Testis (tissue), 3 donors: ENCODE results near the gene CCDC83. TPM values are rescaled to one million over a fixed set of nuclear protein-coding genes. Genes with fewer than 3 reads are reported as not detected.
A peak's percentile ranks its signal among the peaks of the same experiment; 100 is the strongest.
"Not testable (repeated sequence)": the region's sequence is repeated elsewhere in the genome, so short reads cannot be mapped to it uniquely, and the experiment has no call there.

Experiments used
- DNase-seq: peaks from one replicate; pipeline ENCODE4 v3.0.0-alpha.2; 2019
- H3K27ac ChIP-seq, 2 donors: fragments of 200-600 bp; sonication (generic); one replicate each; pipeline ENCODE4 v1.5.1; 2019
- H3K27me3 ChIP-seq: fragments of 200-600 bp; sonication (generic); one replicate; pipeline ENCODE4 v1.5.1; 2019
- H3K36me3 ChIP-seq: fragments of 200-600 bp; sonication (generic); one replicate; pipeline ENCODE4 v1.5.1; 2017; ENCODE audit warnings: low read depth; ENCODE audit errors: missing control alignments
- H3K4me1 ChIP-seq: fragments of 200-600 bp; sonication (generic); one replicate; pipeline ENCODE4 v1.5.1; 2019
- H3K4me3 ChIP-seq, 2 donors: fragments of 200-600 bp; sonication (generic); one replicate each; pipeline ENCODE4 v1.5.1; 2017 to 2019
- H3K9me3 ChIP-seq: fragments of 200-600 bp; sonication (generic); one replicate; pipeline ENCODE4 v1.5.1; 2017
- POLR2A ChIP-seq: fragments of 450-650 bp; IDR thresholded peaks from one replicate; pipeline ENCODE4 v1.6.1; 2017; ENCODE audit warnings: antibody characterized with exemption, mild to moderate bottlenecking, moderate library complexity
- WGBS, 2 donors: methylation state at CpG; one replicate each; pipeline ENCODE4 v1.1.5; 2018; 5-methylcytosine and 5-hydroxymethylcytosine counted together
- intact Hi-C: fragments of 100-400 bp; cut with DNase I; formaldehyde crosslinking; loops from one replicate; pipeline ENCODE4 v1.15.1; 2023; ENCODE audit warnings: low total_unique reads
- polyA plus RNA-seq: library from polyadenylated mRNA; stranded (reverse); fragments of 350-450 nt; fragmentation: Illumina TruSeq; extraction: RNeasy Lipid Tissue Mini Kit (QIAGEN cat#74804); gene quantifications from one replicate; pipeline ENCODE4 v1.2.3, GENCODE V29; 2014; ENCODE audit warnings: low read depth, low replicate concordance; ENCODE audit not compliant: insufficient read depth
- total RNA-seq, 2 donors: library from RNA; depleted of rRNA; stranded (reverse); fragments of >200 nt; gene quantifications; one replicate each; pipeline ENCODE4 v1.2.3, GENCODE V29; 2016
- TF ChIP-seq, protein P1 (sequence below), 3 experiments: fragments of 450-650 bp in 2 of 3; fragments of 200-600 bp in 1 of 3; sonication (generic) in 1 of 3; IDR thresholded peaks; one replicate each; pipeline ENCODE4 v1.5.1; 2016 to 2019; ENCODE audit warnings: antibody characterized with exemption in 3 of 3, mild to moderate bottlenecking in 2 of 3, moderate library complexity in 1 of 3

The CCDC83 gene
- total and polyA plus RNA-seq, 3 donors from 2014 or later, result 10.2 to 29.6 (median 22.6) TPM

- Histone ChIP-seq H3K4me1 (no peaks in the 10 kb centered on the region), H3K36me3 (no peaks in the 10 kb centered on the region), H3K27ac (no peak overlapping the region), H3K9me3 (no peaks in the 10 kb centered on the region), H3K4me3 (no peak overlapping the region), H3K27me3 (no peaks in the 10 kb centered on the region)
- no peak for DNase-seq
- TF ChIP-seq, protein P1, sequence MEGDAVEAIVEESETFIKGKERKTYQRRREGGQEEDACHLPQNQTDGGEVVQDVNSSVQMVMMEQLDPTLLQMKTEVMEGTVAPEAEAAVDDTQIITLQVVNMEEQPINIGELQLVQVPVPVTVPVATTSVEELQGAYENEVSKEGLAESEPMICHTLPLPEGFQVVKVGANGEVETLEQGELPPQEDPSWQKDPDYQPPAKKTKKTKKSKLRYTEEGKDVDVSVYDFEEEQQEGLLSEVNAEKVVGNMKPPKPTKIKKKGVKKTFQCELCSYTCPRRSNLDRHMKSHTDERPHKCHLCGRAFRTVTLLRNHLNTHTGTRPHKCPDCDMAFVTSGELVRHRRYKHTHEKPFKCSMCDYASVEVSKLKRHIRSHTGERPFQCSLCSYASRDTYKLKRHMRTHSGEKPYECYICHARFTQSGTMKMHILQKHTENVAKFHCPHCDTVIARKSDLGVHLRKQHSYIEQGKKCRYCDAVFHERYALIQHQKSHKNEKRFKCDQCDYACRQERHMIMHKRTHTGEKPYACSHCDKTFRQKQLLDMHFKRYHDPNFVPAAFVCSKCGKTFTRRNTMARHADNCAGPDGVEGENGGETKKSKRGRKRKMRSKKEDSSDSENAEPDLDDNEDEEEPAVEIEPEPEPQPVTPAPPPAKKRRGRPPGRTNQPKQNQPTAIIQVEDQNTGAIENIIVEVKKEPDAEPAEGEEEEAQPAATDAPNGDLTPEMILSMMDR (IDR thresholded peaks at IDR 0.05), result no peak
- TF ChIP-seq POLR2A, result no peak
- intact Hi-C loops, result no loop called here
- WGBS, 2 donors, result 89 to 95% methylated on average over 2 of the region's 2 CpGs
Observed at GRCh38 chr11:85848556-85848955, 6.6 kb upstream of the CCDC83 start.

DNA sequence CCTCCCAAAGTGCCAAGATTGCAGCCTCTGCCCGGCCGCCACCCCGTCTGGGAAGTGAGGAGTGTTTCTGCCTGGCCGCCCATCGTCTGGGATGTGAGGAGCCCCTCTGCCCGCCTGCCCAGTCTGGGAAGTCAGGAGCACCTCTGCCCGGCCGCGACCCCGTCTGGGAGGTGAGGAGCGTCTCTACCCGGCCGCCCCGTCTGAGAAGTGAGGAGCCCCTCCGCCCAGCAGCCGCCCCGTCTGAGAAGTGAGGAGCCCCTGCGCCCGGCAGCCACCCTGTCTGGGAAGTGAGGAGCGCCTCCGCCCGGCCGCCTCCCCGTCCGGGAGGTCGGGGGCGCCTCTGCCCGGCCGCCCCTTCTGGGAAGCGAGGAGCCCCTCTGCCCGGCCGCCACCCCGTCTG is 2.4 kb upstream of the CCDC83 start:
- WGBS, 2 donors, result 84 to 98% methylated on average over 11 to 33 of the region's 33 CpGs
- intact Hi-C loops, H3K36me3 ChIP-seq, H3K9me3 ChIP-seq, DNase-seq, H3K27me3 ChIP-seq, H3K4me1 ChIP-seq, H3K4me3 ChIP-seq, H3K27ac ChIP-seq: not testable (repeated sequence)

DNA sequence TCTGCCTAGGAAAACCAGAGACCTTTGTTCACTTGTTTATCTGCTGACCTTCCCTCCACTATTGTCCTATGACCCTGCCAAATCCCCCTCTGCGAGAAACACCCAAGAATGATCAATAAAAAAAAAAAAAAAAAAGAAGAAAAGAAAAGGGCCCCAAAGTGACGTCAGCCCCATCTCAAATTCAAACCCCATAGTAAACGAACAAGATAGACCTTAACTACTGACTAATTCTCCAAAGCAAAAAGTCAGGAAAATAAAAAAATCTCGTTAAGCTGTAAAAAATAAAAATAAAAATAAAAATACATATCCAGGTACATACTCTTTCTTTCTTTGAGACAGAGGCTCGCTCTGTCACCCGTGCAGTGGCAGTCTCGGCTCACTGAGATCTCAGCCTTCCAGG is 1.6 kb upstream of the CCDC83 start:
- H3K27ac ChIP-seq, H3K4me3 ChIP-seq, H3K4me1 ChIP-seq, H3K27me3 ChIP-seq, intact Hi-C loops, DNase-seq, H3K36me3 ChIP-seq, H3K9me3 ChIP-seq: not testable (repeated sequence)
- WGBS, 2 donors, result 84 to 90% methylated on average over 7 of the region's 7 CpGs

DNA sequence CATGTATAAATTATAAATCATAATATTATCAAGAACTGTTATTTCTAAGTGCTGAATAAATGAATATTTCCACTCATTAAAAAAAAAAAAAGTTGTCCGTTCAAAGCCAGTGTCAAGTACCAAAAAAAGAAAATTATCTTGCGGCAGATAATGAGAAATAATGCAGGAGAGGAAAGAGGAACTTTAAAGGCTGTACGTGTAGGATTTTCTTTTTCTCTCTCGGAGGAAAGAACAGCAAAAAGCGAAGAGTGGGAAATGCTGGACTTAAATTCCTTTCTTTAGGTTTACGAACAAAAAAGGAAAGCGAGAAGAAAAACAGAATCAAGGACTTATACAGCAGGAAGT is 999 bp upstream of the CCDC83 start:
- intact Hi-C loops, result no loop called here
- H3K4me1 ChIP-seq, result no peaks in the 10 kb centered on the region
- TF ChIP-seq, protein P1 (IDR thresholded peaks at IDR 0.05), result no peak
- no peak for TF ChIP-seq POLR2A
- no peaks in the 10 kb centered on the region for H3K27me3 ChIP-seq
- no peak for DNase-seq
- H3K4me3 ChIP-seq, result peak overlapping the region; percentile 61 to 65
- H3K27ac ChIP-seq, result peak overlapping the region; percentile 70 to 89
- 5 to 19% methylated on average over 7 of the region's 7 CpGs for WGBS, 2 donors
- H3K9me3 ChIP-seq, result no peaks in the 10 kb centered on the region
- no peaks in the 10 kb centered on the region for H3K36me3 ChIP-seq

GRCh38 chr11:85854557-85855340 is 434 bp upstream of the CCDC83 start:
- TF ChIP-seq POLR2A, result no peak
- TF ChIP-seq, protein P1 (IDR thresholded peaks at IDR 0.05), result peak; percentile 80 to 97 (median 90)
- Histone ChIP-seq H3K36me3 (no peaks in the 10 kb centered on the region), H3K9me3 (no peaks in the 10 kb centered on the region), H3K4me1 (no peaks in the 10 kb centered on the region), H3K27me3 (no peaks in the 10 kb centered on the region), H3K4me3 (peak overlapping the region; percentile 61 to 65), H3K27ac (peak overlapping the region; percentile 70 to 89)
- intact Hi-C loops, result no loop called here
- 0 to 1% methylated on average over 17 to 62 of the region's 62 CpGs for WGBS, 2 donors
- peak; percentile 92 for DNase-seq

GRCh38 chr11:85857098-85857497 is 1.9 kb downstream of the CCDC83 start:
- 93 to 96% methylated on average over 9 to 10 of the region's 10 CpGs for WGBS, 2 donors
- no peak for TF ChIP-seq POLR2A
- TF ChIP-seq, protein P1 (IDR thresholded peaks at IDR 0.05), result no peak
- H3K4me1 ChIP-seq, result no peaks in the 10 kb centered on the region
- intact Hi-C loops, result no loop called here
- H3K27me3 ChIP-seq, result no peaks in the 10 kb centered on the region
- no peaks in the 10 kb centered on the region for H3K9me3 ChIP-seq
- DNase-seq, result no peak
- H3K27ac ChIP-seq, result no peak overlapping the region
- H3K4me3 ChIP-seq, result no peak overlapping the region
- no peaks in the 10 kb centered on the region for H3K36me3 ChIP-seq

- H3K9me3 ChIP-seq, DNase-seq, H3K4me3 ChIP-seq, H3K4me1 ChIP-seq, H3K27me3 ChIP-seq, H3K27ac ChIP-seq, H3K36me3 ChIP-seq, intact Hi-C loops: not testable (repeated sequence)
Observed at GRCh38 chr11:85859541-85859940, 4.4 kb downstream of the CCDC83 start.
